SK-N-SH (cell line): Measurements from ENCODE around the gene CABLES2. TPM values are rescaled to one million over a fixed set of nuclear protein-coding genes. Genes with fewer than 3 reads are reported as not detected.

Experiments
- CTCF ChIA-PET: fragments of 300-600, 350-600 bp; formaldehyde crosslinking; extraction: SDS; loops from one replicate; lab custom pipeline; 2021; lab: Yijun Ruan, JAX
- POLR2A ChIA-PET: fragments of 350-600 bp; sonication (Branson Sonifier 250); formaldehyde crosslinking; extraction: SDS; loops from one replicate; lab custom pipeline; 2020; ENCODE audit warnings: antibody characterized with exemption, inconsistent platforms; lab: Yijun Ruan, JAX
- DNase-seq: peaks from one replicate; pipeline ENCODE4 v3.0.0; 2012
- H2AFZ ChIP-seq: fragments of 200-600 bp; sonication (generic); 2 replicates; pipeline ENCODE4 v1.8.1; 2016; ENCODE audit warnings: antibody characterized with exemption, mild to moderate bottlenecking, low read depth
- H3F3A ChIP-seq: fragments of 200-600 bp; sonication (generic); replicated peaks from 2 replicates; pipeline ENCODE3; 2016; ENCODE audit warnings: antibody characterized with exemption, mild to moderate bottlenecking; ENCODE audit not compliant: insufficient read depth
- H3K27ac ChIP-seq, 2 experiments: fragments of 200-500 bp in 1 of 2; fragments of 200-600 bp in 1 of 2; sonication (Bioruptor generic) in 1 of 2; sonication (generic), shearing (Covaris generic) in 1 of 2; 2 replicates each; pipeline versions ENCODE4 v1.5.1 to v1.6.1; 2014 to 2016; ENCODE audit warnings: low read depth in 2 of 2, inconsistent platforms in 1 of 2, low read length in 1 of 2, mild to moderate bottlenecking in 1 of 2, mixed read lengths in 1 of 2
- H3K27me3 ChIP-seq: fragments of 200-600 bp; sonication (generic), shearing (Covaris generic); 2 replicates; pipeline ENCODE4 v1.6.1; 2016; ENCODE audit warnings: mixed run types; ENCODE audit not compliant: insufficient read depth
- H3K36me3 ChIP-seq, 2 experiments: fragments of 200-500 bp in 1 of 2; fragments of 200-600 bp in 1 of 2; sonication (Bioruptor generic) in 1 of 2; sonication (generic) in 1 of 2; replicated peaks in 1 of 2; 2 replicates each; pipeline versions ENCODE3 to v1.5.1; 2014 to 2016; ENCODE audit warnings: low read length in 1 of 2, mild to moderate bottlenecking in 1 of 2; ENCODE audit not compliant: insufficient read depth in 2 of 2, control insufficient read depth in 1 of 2
- H3K4me1 ChIP-seq, 2 experiments: fragments of 200-500 bp in 1 of 2; fragments of 200-600 bp in 1 of 2; sonication (Bioruptor generic) in 1 of 2; sonication (generic), shearing (Covaris generic) in 1 of 2; 2 replicates each; pipeline versions ENCODE4 v1.5.1 to v1.6.1; 2014 to 2016; ENCODE audit warnings: low read depth in 1 of 2, low read length in 1 of 2, mixed run types in 1 of 2; ENCODE audit not compliant: insufficient read depth in 2 of 2, control insufficient read depth in 1 of 2
- H3K4me2 ChIP-seq: fragments of 200-600 bp; sonication (generic), shearing (Covaris generic); 2 replicates; pipeline ENCODE4 v1.6.1; 2017; ENCODE audit warnings: mixed run types
- H3K4me3 ChIP-seq, 2 experiments: fragments of 200-500 bp in 1 of 2; fragments of 200-600 bp in 1 of 2; sonication (Bioruptor generic) in 1 of 2; sonication (generic), shearing (Covaris generic) in 1 of 2; 2 replicates each; pipeline versions ENCODE4 v1.5.1 to v1.8.1; 2014 to 2016; ENCODE audit warnings: low read depth in 2 of 2, inconsistent platforms in 1 of 2, low read length in 1 of 2, mild to moderate bottlenecking in 1 of 2, mixed read lengths in 1 of 2, moderate library complexity in 1 of 2
- H3K79me2 ChIP-seq: fragments of 200-600 bp; sonication (generic); 2 replicates; pipeline ENCODE4 v1.8.1; 2017; ENCODE audit warnings: mild to moderate bottlenecking; ENCODE audit not compliant: insufficient read depth
- H3K9ac ChIP-seq: fragments of 200-600 bp; sonication (generic); 2 replicates; pipeline ENCODE4 v1.6.1; 2017; ENCODE audit warnings: mixed run types
- H3K9me2 ChIP-seq: fragments of 200-600 bp; sonication (generic); 2 replicates; pipeline ENCODE4 v1.6.1; 2017; ENCODE audit warnings: mixed run types
- H3K9me3 ChIP-seq: fragments of 200-600 bp; sonication (generic); 2 replicates; pipeline ENCODE4 v1.6.1; 2017; ENCODE audit warnings: mixed run types, mild to moderate bottlenecking, moderate library complexity
- H4K20me1 ChIP-seq: fragments of 200-600 bp; sonication (generic); 2 replicates; pipeline ENCODE4 v1.6.1; 2017; ENCODE audit warnings: mild to moderate bottlenecking, mixed run types; ENCODE audit not compliant: insufficient read depth
- ELF1 ChIP-seq: IDR thresholded peaks from 2 replicates; pipeline ENCODE4 v1.4.0; 2012
- EZH2phosphoT487 ChIP-seq: fragments of 200-600 bp; sonication (generic); IDR thresholded peaks from 2 replicates; pipeline ENCODE4 v1.6.1; 2017; ENCODE audit warnings: low read depth, mixed run types, mild to moderate bottlenecking, antibody characterized with exemption, moderate library complexity, borderline replicate concordance
- FOXM1 ChIP-seq: IDR thresholded peaks from 2 replicates; pipeline ENCODE4 v1.4.0; 2012; ENCODE audit warnings: low read depth, mild to moderate bottlenecking
- JUND ChIP-seq: IDR thresholded peaks from 2 replicates; pipeline ENCODE4 v1.4.0; 2012
- MAX ChIP-seq: IDR thresholded peaks from 2 replicates; pipeline ENCODE4 v1.4.0; 2012; ENCODE audit warnings: low read depth
- MXI1 ChIP-seq: IDR thresholded peaks from 2 replicates; pipeline ENCODE4 v1.6.1; 2012; ENCODE audit warnings: mild to moderate bottlenecking, low read depth, low read length, improper control_type of control experiment
- NFIC ChIP-seq: IDR thresholded peaks from 2 replicates; pipeline ENCODE4 v1.4.0; 2012; ENCODE audit warnings: borderline replicate concordance
- NRF1 ChIP-seq: IDR thresholded peaks from 2 replicates; pipeline ENCODE4 v1.6.1; 2012; ENCODE audit warnings: low read depth, mild to moderate bottlenecking, low read length
- REST ChIP-seq: IDR thresholded peaks from 2 replicates; pipeline ENCODE4 v1.6.1; 2012; ENCODE audit warnings: mild to moderate bottlenecking, low read depth, low read length, moderate library complexity
- RFX5 ChIP-seq: IDR thresholded peaks from 2 replicates; pipeline ENCODE4 v1.6.1; 2012; ENCODE audit warnings: mild to moderate bottlenecking, improper control_type of control experiment, low read length
- TAF1 ChIP-seq: IDR thresholded peaks from 2 replicates; pipeline ENCODE4 v1.6.1; 2012; ENCODE audit warnings: low read depth, mild to moderate bottlenecking, low read length, moderate library complexity, borderline replicate concordance
- WGBS: methylation state at CpG from one replicate; pipeline ENCODE4 v1.1.6; 2017; ENCODE audit warnings: low lambda C conversion rate; 5-methylcytosine and 5-hydroxymethylcytosine counted together
- polyA plus RNA-seq, 3 experiments: library from polyadenylated mRNA; depleted of rRNA; stranded (reverse); fragments of >200 nt; gene quantifications; 2 replicates each; pipeline ENCODE4 v1.2.3, GENCODE V29; 2012

Gene CABLES2
- polyA plus RNA-seq, 1 of the 3 experiments (the other 2 are of a cell fraction), result 4.8 TPM

- CTCF ChIA-PET, result interaction anchor here (1.1 to 2.2 kb wide), 2 partner anchors 16 kb away, joined by 3 to 9 read pairs; no protein-coding TSS in a partner anchor
- H3F3A ChIP-seq, result no peaks in the 10 kb centered on the region
- no peaks in the 10 kb centered on the region for H3K36me3 ChIP-seq
- no peak overlapping the region for H2AFZ ChIP-seq
- H3K4me3 ChIP-seq, result no peak overlapping the region
- H4K20me1 ChIP-seq, result no peaks in the 10 kb centered on the region
- no peaks in the 10 kb centered on the region for H3K9me2 ChIP-seq
- H3K9ac ChIP-seq, result no peak overlapping the region
- H3K4me1 ChIP-seq, result no peaks in the 10 kb centered on the region; a peak in 1 of 4 replicates
- no peaks in the 10 kb centered on the region for H3K27me3 ChIP-seq
- H3K27ac ChIP-seq, result no peak overlapping the region
- no peak for DNase-seq
- TF ChIP-seq ELF1 (no peak), TAF1 (no peak), NRF1 (no peak), FOXM1 (no peak), EZH2phosphoT487 (no peak), JUND (no peak), REST (no peak)
- WGBS, result 63% methylated on average over 3 of the region's 21 CpGs
- POLR2A ChIA-PET, result no interaction called here
- no peak overlapping the region for H3K4me2 ChIP-seq
- H3K9me3 ChIP-seq, result no peaks in the 10 kb centered on the region
- no peaks in the 10 kb centered on the region for H3K79me2 ChIP-seq
These were observed 18.4 kb upstream of the CABLES2 start for GRCh38 chr20:62425281-62426058.

- Histone ChIP-seq H3K9ac (no peak overlapping the region), H3K9me3 (no peaks in the 10 kb centered on the region), H3K27ac (no peak overlapping the region), H3K4me2 (no peak overlapping the region), H3K79me2 (no peaks in the 10 kb centered on the region), H3K36me3 (no peaks in the 10 kb centered on the region), H3K4me1 (no peaks in the 10 kb centered on the region; a peak in 1 of 4 replicates), H3K4me3 (no peak overlapping the region), H3K9me2 (no peaks in the 10 kb centered on the region), H3F3A (no peaks in the 10 kb centered on the region), H4K20me1 (no peaks in the 10 kb centered on the region), H2AFZ (no peak overlapping the region), H3K27me3 (no peaks in the 10 kb centered on the region)
- TF ChIP-seq MXI1 (no peak), RFX5 (no peak), MAX (no peak), NFIC (no peak), EZH2phosphoT487 (no peak)
- ChIA-PET CTCF (interaction anchor here (0.6 to 2.2 kb wide), 3 partner anchors 15 to 878 kb away, joined by 3 to 9 read pairs (median 3); no protein-coding TSS in a partner anchor), POLR2A (no interaction called here)
- 47% methylated on average over 8 of the region's 23 CpGs for WGBS
- DNase-seq, result no peak
These were observed 17.4 kb upstream of the CABLES2 start for GRCh38 chr20:62424249-62425107.
